SK-N-SH treated with all-trans-retinoic acid at 6 μM for 48 hours (cell line): Measurements from ENCODE around the gene PBX1.

ENCODE experiments used
- ATAC-seq: fragments of 200-7000 bp; cut with Tn5 transposase; 3 replicates; pipeline ENCODE4 v1.9.1; 2020; ENCODE audit warnings: mild to moderate bottlenecking, moderate library complexity
- BACH2 ChIP-seq: fragments of 250-450 bp; sonication (Bioruptor Pico); IDR thresholded peaks from 2 replicates; pipeline ENCODE4 v1.9.0; 2021; ENCODE audit warnings: mild to moderate bottlenecking, borderline replicate concordance
- CREB5 ChIP-seq: fragments of 250-450 bp; sonication (Bioruptor Pico); IDR thresholded peaks from 2 replicates; pipeline ENCODE4 v1.5.1; 2020; ENCODE audit warnings: low read depth, mild to moderate bottlenecking, moderate library complexity
- CSDC2 ChIP-seq: fragments of 250-450 bp; sonication (Bioruptor Pico); IDR thresholded peaks from 2 replicates; pipeline ENCODE4 v1.5.0; 2020; ENCODE audit warnings: mild to moderate bottlenecking, moderate library complexity
- CSRNP3 ChIP-seq: fragments of 250-450 bp; sonication (Bioruptor Pico); IDR thresholded peaks from 2 replicates; pipeline ENCODE4 v1.5.1; 2021; ENCODE audit warnings: mild to moderate bottlenecking, moderate library complexity
- GLIS3 ChIP-seq: fragments of 250-450 bp; sonication (Bioruptor Pico); IDR thresholded peaks from 2 replicates; pipeline ENCODE4 v1.5.0; 2020; ENCODE audit warnings: mild to moderate bottlenecking, moderate library complexity
- ISL1 ChIP-seq: fragments of 250-450 bp; sonication (Bioruptor Pico); IDR thresholded peaks from 2 replicates; pipeline ENCODE4 v2.1.2; 2022; ENCODE audit warnings: mild to moderate bottlenecking, moderate library complexity
- OSR1 ChIP-seq: fragments of 250-450 bp; sonication (Bioruptor Pico); IDR thresholded peaks from 2 replicates; pipeline ENCODE4 v1.8.0; 2022; ENCODE audit warnings: moderate library complexity, mild to moderate bottlenecking, inconsistent platforms
- RARB ChIP-seq: fragments of 250-450 bp; sonication (Bioruptor Pico); IDR thresholded peaks from 2 replicates; pipeline ENCODE4 v1.8.0; 2021; ENCODE audit warnings: mild to moderate bottlenecking, moderate library complexity
- TOX ChIP-seq: fragments of 250-450 bp; sonication (Bioruptor Pico); IDR thresholded peaks from 2 replicates; pipeline ENCODE4 v1.8.0; 2021; ENCODE audit warnings: mild to moderate bottlenecking, moderate library complexity, borderline replicate concordance
- TSHZ2 ChIP-seq: fragments of 250-450 bp; sonication (Bioruptor Pico); IDR thresholded peaks from 2 replicates; pipeline ENCODE4 v1.5.0; 2020; ENCODE audit warnings: mild to moderate bottlenecking, moderate library complexity
- ZNF565 ChIP-seq: fragments of 450-650 bp; formaldehyde crosslinking; conservative IDR thresholded peaks from 2 replicates; pipeline ENCODE4 v1.5.0; 2020; ENCODE audit warnings: low read depth, mild to moderate bottlenecking, moderate library complexity
- ZNF70 ChIP-seq: fragments of 450-650 bp; formaldehyde crosslinking; IDR thresholded peaks from 2 replicates; pipeline ENCODE4 v1.5.0; 2020; ENCODE audit warnings: mild to moderate bottlenecking, moderate library complexity
- ZNF8 ChIP-seq: fragments of 450-650 bp; formaldehyde crosslinking; IDR thresholded peaks from 2 replicates; pipeline ENCODE4 v1.5.0; 2020; ENCODE audit warnings: mild to moderate bottlenecking, moderate library complexity
- TF ChIP-seq, protein P1 (sequence below): fragments of 250-450 bp; sonication (Bioruptor Pico); IDR thresholded peaks from 2 replicates; pipeline ENCODE4 v1.8.0; 2020; ENCODE audit warnings: mild to moderate bottlenecking, moderate library complexity, borderline replicate concordance
- TF ChIP-seq, protein P2 (sequence below): fragments of 250-450 bp; sonication (Bioruptor Pico); IDR thresholded peaks from 2 replicates; pipeline ENCODE4 v1.8.0; 2021; ENCODE audit warnings: low read depth, mild to moderate bottlenecking, moderate library complexity, borderline replicate concordance

PBX1 gene

DNA sequence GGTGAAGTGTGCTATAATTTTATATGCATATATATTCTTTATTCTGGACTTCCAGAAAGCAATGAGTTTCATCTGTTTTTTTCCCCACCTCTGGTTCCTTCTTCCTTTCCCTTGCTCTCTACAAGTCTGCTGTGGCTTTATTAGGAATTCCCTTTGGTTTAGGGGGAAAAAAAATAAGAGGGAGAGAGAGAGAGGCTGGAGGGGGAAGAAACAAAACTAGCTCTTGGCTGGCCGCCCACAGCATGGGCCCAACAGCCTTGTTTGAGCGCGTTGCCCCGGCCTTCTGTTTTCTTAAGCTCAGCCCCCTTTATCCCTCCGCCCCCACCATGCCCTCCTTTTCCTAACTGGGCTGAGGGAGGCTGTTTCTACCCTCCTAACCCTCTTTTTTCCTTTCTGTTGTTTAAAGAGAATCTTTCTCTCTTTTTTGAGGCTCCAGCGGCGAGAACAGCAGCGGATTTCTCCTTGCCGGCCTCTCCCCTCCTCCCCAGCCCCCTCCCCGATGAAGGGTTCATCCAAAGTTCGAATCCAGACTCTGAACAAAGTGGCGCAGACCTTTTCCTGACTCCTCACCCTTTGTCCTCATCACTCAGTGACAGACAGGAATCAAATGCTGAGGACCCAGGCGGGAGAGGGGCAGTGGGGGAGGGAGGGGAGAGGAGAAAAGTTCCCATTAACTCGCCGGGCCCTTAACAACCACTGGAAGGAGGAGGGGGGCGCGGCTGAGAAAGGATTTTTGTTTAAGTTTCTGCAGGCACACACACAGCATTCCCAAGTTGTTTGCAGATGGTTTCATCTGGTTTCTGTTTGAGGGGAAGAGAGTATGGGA, 29.7 kb downstream of the PBX1 start:
- ATAC-seq, result peak; percentile 75
- TF ChIP-seq, protein P1, sequence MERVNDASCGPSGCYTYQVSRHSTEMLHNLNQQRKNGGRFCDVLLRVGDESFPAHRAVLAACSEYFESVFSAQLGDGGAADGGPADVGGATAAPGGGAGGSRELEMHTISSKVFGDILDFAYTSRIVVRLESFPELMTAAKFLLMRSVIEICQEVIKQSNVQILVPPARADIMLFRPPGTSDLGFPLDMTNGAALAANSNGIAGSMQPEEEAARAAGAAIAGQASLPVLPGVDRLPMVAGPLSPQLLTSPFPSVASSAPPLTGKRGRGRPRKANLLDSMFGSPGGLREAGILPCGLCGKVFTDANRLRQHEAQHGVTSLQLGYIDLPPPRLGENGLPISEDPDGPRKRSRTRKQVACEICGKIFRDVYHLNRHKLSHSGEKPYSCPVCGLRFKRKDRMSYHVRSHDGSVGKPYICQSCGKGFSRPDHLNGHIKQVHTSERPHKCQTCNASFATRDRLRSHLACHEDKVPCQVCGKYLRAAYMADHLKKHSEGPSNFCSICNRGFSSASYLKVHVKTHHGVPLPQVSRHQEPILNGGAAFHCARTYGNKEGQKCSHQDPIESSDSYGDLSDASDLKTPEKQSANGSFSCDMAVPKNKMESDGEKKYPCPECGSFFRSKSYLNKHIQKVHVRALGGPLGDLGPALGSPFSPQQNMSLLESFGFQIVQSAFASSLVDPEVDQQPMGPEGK (CRISPR knock-in tag), result no peak; the same call in 1 of the 2 replicates
- TF ChIP-seq ISL1 (CRISPR knock-in tag) (no peak), TOX (CRISPR knock-in tag) (peak; percentile 12; the same call in 1 of the 2 replicates), RARB (CRISPR knock-in tag) (peak; percentile 62; the same call in 1 of the 2 replicates)

- no peak; the same call in 2 of the 3 replicates for ATAC-seq
- TF ChIP-seq ZNF8 (CRISPR knock-in tag) (no peak), ZNF565 (CRISPR knock-in tag) (no peak), TSHZ2 (CRISPR knock-in tag) (no peak), ISL1 (CRISPR knock-in tag) (no peak), ZNF70 (CRISPR knock-in tag) (no peak), GLIS3 (CRISPR knock-in tag) (no peak), CSDC2 (CRISPR knock-in tag) (no peak), TOX (CRISPR knock-in tag) (no peak), CSRNP3 (CRISPR knock-in tag) (no peak), OSR1 (no peak), BACH2 (no peak), CREB5 (CRISPR knock-in tag) (no peak)
- TF ChIP-seq, protein P2, sequence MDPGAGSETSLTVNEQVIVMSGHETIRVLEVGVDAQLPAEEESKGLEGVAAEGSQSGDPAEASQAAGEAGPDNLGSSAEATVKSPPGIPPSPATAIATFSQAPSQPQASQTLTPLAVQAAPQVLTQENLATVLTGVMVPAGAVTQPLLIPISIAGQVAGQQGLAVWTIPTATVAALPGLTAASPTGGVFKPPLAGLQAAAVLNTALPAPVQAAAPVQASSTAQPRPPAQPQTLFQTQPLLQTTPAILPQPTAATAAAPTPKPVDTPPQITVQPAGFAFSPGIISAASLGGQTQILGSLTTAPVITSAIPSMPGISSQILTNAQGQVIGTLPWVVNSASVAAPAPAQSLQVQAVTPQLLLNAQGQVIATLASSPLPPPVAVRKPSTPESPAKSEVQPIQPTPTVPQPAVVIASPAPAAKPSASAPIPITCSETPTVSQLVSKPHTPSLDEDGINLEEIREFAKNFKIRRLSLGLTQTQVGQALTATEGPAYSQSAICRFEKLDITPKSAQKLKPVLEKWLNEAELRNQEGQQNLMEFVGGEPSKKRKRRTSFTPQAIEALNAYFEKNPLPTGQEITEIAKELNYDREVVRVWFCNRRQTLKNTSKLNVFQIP (CRISPR knock-in tag), result no peak
- TF ChIP-seq, protein P1 (CRISPR knock-in tag), result no peak
- TF ChIP-seq, all 23 proteins: peak for 0
Observed at GRCh38 chr1:164589408-164589807, 30.4 kb downstream of the PBX1 start.

GRCh38 chr1:164589961-164590507, 31.1 kb downstream of the PBX1 start:
- no peak for TF ChIP-seq TOX (CRISPR knock-in tag)
- no peak for ATAC-seq
